Colonic mucosa (tissue), 4 donors: ENCODE results near the gene HAND2. TPM values are rescaled to one million over a fixed set of nuclear protein-coding genes. Genes with fewer than 3 reads are reported as not detected.

Experiments
- DNase-seq: peaks from one replicate; pipeline ENCODE4 v3.0.0-alpha.2; 2020
- H3K27ac ChIP-seq: fragments of 200-600 bp; one replicate; pipeline ENCODE4 v1.8.0; 2021
- H3K27me3 ChIP-seq: fragments of 200-600 bp; one replicate; pipeline ENCODE4 v1.8.0; 2021
- H3K36me3 ChIP-seq: fragments of 200-600 bp; one replicate; pipeline ENCODE4 v1.8.0; 2021
- H3K4me1 ChIP-seq: fragments of 200-600 bp; one replicate; pipeline ENCODE4 v1.8.0; 2021; ENCODE audit warnings: mild to moderate bottlenecking
- H3K4me3 ChIP-seq: fragments of 200-600 bp; one replicate; pipeline ENCODE4 v1.8.0; 2021
- H3K9ac ChIP-seq, 2 donors: one replicate each; pipeline ENCODE4 v1.7.0; 2013; ENCODE audit warnings: control low read depth in 2 of 2, low read depth in 2 of 2, low read length in 2 of 2
- H3K9me3 ChIP-seq: fragments of 200-600 bp; one replicate; pipeline ENCODE4 v1.8.0; 2021
- intact Hi-C: fragments of 100-400 bp; cut with DNase I; formaldehyde crosslinking; loops from one replicate; pipeline ENCODE4 v1.14.1; 2022
- total RNA-seq, 2 donors: library from RNA; stranded (reverse); fragmentation: NEBNext Ultra II Directional in 1 of 2; extraction: Animal tissue kit (Norgen Biotek cat#: 25700) in 1 of 2; gene quantifications; one replicate each; pipeline ENCODE4 v1.2.1, GENCODE V29; 2021
- TF ChIP-seq, protein P1 (sequence below): fragments of 200-600 bp; IDR thresholded peaks from one replicate; pipeline ENCODE4 v1.8.0; 2022; ENCODE audit warnings: antibody characterized with exemption, mild to moderate bottlenecking
- donor health status: healthy.
- donor health status: DM: no; HTN: no; CAD: no.
- donor health status: DM: no; HTN: no; CAD: no.

HAND2 gene
- total RNA-seq, 2 donors from 2014 or later, result 1.6 to 9.4 TPM

DNA sequence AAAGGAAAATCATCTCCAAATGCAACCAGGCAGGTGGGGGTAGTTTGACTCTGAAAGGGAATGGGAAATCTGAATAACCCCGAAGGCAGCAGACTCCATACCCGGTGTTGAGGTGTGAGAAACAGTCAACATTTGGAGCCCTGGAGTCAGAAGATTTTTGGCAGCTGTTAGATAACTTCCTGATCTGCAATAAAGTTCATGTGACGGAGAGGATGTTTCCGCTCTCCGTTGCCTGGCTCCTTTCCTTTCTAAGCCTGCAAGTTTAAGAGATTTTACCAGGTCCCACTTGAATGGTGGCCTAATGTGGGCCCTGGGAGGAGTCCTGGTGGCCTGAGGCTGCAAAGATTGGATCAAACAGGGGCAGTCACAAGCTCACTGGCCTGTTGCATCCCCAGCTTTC is 27.7 kb downstream of the HAND2 start:
- no peaks in the 10 kb centered on the region for H3K9me3 ChIP-seq
- DNase-seq, result no peak
- H3K27ac ChIP-seq, result no peak overlapping the region
- TF ChIP-seq, protein P1, sequence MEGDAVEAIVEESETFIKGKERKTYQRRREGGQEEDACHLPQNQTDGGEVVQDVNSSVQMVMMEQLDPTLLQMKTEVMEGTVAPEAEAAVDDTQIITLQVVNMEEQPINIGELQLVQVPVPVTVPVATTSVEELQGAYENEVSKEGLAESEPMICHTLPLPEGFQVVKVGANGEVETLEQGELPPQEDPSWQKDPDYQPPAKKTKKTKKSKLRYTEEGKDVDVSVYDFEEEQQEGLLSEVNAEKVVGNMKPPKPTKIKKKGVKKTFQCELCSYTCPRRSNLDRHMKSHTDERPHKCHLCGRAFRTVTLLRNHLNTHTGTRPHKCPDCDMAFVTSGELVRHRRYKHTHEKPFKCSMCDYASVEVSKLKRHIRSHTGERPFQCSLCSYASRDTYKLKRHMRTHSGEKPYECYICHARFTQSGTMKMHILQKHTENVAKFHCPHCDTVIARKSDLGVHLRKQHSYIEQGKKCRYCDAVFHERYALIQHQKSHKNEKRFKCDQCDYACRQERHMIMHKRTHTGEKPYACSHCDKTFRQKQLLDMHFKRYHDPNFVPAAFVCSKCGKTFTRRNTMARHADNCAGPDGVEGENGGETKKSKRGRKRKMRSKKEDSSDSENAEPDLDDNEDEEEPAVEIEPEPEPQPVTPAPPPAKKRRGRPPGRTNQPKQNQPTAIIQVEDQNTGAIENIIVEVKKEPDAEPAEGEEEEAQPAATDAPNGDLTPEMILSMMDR, result no peak
- no peaks in the 10 kb centered on the region for H3K4me1 ChIP-seq
- no peaks in the 10 kb centered on the region for H3K36me3 ChIP-seq
- intact Hi-C loops, result loop anchor here (10.0 kb wide), 3 partner anchors 323 to 653 kb away; no protein-coding TSS in a partner anchor
- no peaks in the 10 kb centered on the region for H3K27me3 ChIP-seq
- no peak overlapping the region for H3K9ac ChIP-seq
- H3K4me3 ChIP-seq, result no peak overlapping the region

- Histone ChIP-seq H3K9me3 (no peaks in the 10 kb centered on the region), H3K4me1 (no peaks in the 10 kb centered on the region), H3K9ac (no peak overlapping the region), H3K27me3 (no peaks in the 10 kb centered on the region), H3K4me3 (no peak overlapping the region), H3K36me3 (no peaks in the 10 kb centered on the region), H3K27ac (no peak overlapping the region)
- intact Hi-C loops, result loop anchor here (10.0 kb wide), 3 partner anchors 323 to 653 kb away; no protein-coding TSS in a partner anchor
- DNase-seq, result no peak
- TF ChIP-seq, protein P1, result no peak
These were observed 28.4 kb downstream of the HAND2 start for GRCh38 chr4:173501592-173502150.

- intact Hi-C loops, result loop anchor here (10.0 kb wide), 3 partner anchors 324 to 654 kb away; no protein-coding TSS in a partner anchor
- TF ChIP-seq, protein P1, result no peak
- no peaks in the 10 kb centered on the region for H3K4me1 ChIP-seq
These were observed 29.0 kb downstream of the HAND2 start for GRCh38 chr4:173500841-173501591.

DNA sequence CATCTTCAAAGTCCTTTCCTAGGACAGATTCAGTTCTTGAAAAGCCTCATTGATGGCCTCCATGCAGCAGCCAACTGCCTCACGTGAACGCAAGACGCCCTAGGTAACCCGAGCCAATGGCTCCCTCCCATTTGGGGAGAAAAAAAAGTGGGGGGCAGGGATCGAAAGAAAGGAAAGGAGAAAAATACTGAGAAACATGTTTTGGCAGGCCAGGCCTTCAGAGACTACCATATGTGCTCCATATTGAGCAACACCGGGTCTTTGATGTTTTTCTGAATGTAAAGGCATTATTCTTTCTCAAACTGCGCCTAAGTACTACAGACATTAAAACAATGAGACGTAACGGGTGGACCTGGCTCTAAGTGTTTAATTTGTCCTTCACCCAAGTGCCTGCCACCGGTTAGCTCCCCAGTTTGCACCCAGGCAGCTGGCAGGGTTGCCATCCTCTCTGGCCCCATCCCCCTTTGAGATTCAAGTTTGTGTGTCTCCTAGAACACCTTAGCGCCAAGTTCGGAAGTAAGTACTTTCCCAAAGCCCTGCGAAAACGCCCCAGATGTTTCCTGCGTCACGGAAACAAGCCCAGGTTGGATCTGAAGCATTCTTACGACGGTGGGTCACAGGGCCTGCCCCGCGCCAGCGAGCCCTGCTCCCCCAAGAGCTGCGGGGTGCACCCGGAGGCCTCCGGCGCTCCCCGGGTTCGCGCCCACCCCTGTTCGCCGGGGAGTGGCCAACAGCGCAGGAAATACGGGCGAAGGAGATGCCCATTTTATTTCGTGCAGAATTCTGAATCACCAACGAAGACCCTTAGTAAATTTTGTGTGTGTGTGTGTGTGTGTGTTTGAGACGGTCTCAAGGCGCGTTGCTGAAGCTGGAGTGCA is 30.1 kb downstream of the HAND2 start:
- DNase-seq, result no peak
- TF ChIP-seq, protein P1, result no peak
- Histone ChIP-seq H3K9me3 (no peaks in the 10 kb centered on the region), H3K27me3 (no peaks in the 10 kb centered on the region), H3K4me1 (no peaks in the 10 kb centered on the region), H3K9ac (no peak overlapping the region), H3K36me3 (no peaks in the 10 kb centered on the region), H3K27ac (no peak overlapping the region), H3K4me3 (no peak overlapping the region)
- intact Hi-C loops, result loop anchor here (10.0 kb wide), 4 partner anchors 185 to 655 kb away; no protein-coding TSS in a partner anchor

More at GRCh38 chr4:173500841-173501591, 29.0 kb downstream of the HAND2 start:
- Histone ChIP-seq H3K27ac (no peak overlapping the region), H3K9ac (no peak overlapping the region), H3K9me3 (no peaks in the 10 kb centered on the region), H3K36me3 (no peaks in the 10 kb centered on the region), H3K27me3 (no peaks in the 10 kb centered on the region), H3K4me3 (no peak overlapping the region)
- no peak for DNase-seq

GRCh38 chr4:173498771-173499170 is 31.3 kb downstream of the HAND2 start:
- no peak for DNase-seq
- Histone ChIP-seq H3K4me3 (no peak overlapping the region), H3K36me3 (no peaks in the 10 kb centered on the region), H3K27ac (no peak overlapping the region), H3K9me3 (no peaks in the 10 kb centered on the region), H3K27me3 (no peaks in the 10 kb centered on the region), H3K4me1 (no peaks in the 10 kb centered on the region), H3K9ac (no peak overlapping the region)
- intact Hi-C loops, result loop anchor here (10.0 kb wide), 1 partner anchor 184 kb away; no protein-coding TSS in a partner anchor
- TF ChIP-seq, protein P1, result no peak
